SH-SY5Y (cell line): ENCODE data around the gene PRPH2.

Experiments
- GATA2 ChIP-seq: IDR thresholded peaks from 2 replicates; pipeline ENCODE4 v1.6.1; 2011; ENCODE audit warnings: mild to moderate bottlenecking, low read depth, low read length
- GATA3 ChIP-seq: IDR thresholded peaks from 2 replicates; pipeline ENCODE4 v1.6.1; 2011; ENCODE audit warnings: low read depth, mild to moderate bottlenecking, low read length, moderate library complexity

DNA sequence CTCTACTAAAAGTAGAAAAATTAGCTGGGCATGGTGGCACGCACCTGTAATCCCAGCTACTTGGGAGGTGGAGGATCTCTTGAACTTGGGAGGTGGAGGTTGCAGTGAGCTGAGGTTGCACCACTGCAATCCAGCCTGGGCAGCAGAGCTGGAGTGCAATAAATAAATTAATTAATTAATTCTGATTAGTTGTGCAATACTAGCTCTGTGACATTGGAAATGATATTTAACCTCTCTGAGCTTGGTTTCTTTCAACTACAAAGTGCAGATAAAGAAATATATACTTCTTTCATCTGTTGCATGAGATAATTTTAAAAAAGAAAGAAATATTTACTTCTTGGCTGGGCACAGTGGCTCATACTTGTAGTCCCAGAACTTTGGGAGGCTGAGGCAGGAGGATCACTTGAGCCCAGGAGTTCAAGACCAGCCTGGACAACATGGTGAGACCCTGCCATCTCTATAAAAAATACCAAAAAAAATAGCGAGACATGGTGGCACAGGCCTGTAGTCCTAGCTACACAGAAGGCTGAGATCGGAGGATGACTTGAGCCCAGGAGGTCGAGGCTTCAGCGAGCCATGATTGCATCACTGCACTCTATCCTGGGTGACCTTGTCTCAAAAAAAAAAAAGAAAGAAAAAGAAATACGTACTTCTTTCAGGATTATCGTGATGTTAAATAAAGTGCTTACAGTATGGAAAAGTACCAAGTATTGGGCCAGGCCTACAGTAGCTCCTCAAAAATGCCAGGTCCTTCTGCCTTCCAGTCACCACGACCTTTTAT lies 39.1 kb upstream of the PRPH2 start:
- TF ChIP-seq GATA3 (no peak), GATA2 (no peak)
